K562 (cell line): Measurements from ENCODE around the gene CBFA2T3. TPM values are rescaled to one million over a fixed set of nuclear protein-coding genes. Genes with fewer than 3 reads are reported as not detected.
A peak's percentile ranks its signal among the peaks of the same experiment; 100 is the strongest.

Experiments used
- CLOCK ChIP-seq: fragments of 250-450 bp; sonication (Bioruptor Pico); IDR thresholded peaks from 2 replicates; pipeline ENCODE4 v1.4.0; 2020; ENCODE audit warnings: mild to moderate bottlenecking, moderate library complexity, borderline replicate concordance
- E2F3 ChIP-seq: fragments of 250-450 bp; sonication (Bioruptor Pico); IDR thresholded peaks from 2 replicates; pipeline ENCODE4 v1.4.0; 2020; ENCODE audit warnings: mild to moderate bottlenecking
- FOXJ3 ChIP-seq: sonication (generic); formaldehyde crosslinking; IDR thresholded peaks from 2 replicates; pipeline ENCODE4 v1.4.0; 2020; ENCODE audit warnings: mild to moderate bottlenecking, missing genetic modification reagents
- MAFF ChIP-seq: IDR thresholded peaks from 2 replicates; pipeline ENCODE4 v1.6.1; 2012; ENCODE audit warnings: low read length, improper control_type of control experiment
- NR2C2 ChIP-seq, 2 experiments: fragments of 200-800 bp in 1 of 2; sonication (Bioruptor generic) in 1 of 2; sonication (generic) in 1 of 2; formaldehyde crosslinking in 1 of 2; IDR thresholded peaks; 2 replicates each; pipeline versions ENCODE4 v1.6.1 to v1.8.0; 2016 to 2022; ENCODE audit warnings: mild to moderate bottlenecking in 1 of 2, missing compliant biosample characterization in 1 of 2, missing genetic modification characterization in 1 of 2, missing genetic modification reagents in 1 of 2
- PTBP1 ChIP-seq: fragments of 200-400 bp; formaldehyde crosslinking; IDR thresholded peaks from 2 replicates; pipeline ENCODE4 v1.6.1; 2017; ENCODE audit warnings: low read depth, low read length
- RAD21 ChIP-seq, 2 experiments: fragments of 250-450 bp in 1 of 2; fragments of 450-650 bp in 1 of 2; sonication (Bioruptor Pico) in 1 of 2; formaldehyde crosslinking in 1 of 2; IDR thresholded peaks in 1 of 2; conservative IDR thresholded peaks in 1 of 2; 2 replicates each; pipeline versions ENCODE4 v1.4.0 to v1.8.0; 2020 to 2022; ENCODE audit warnings: mild to moderate bottlenecking in 2 of 2, moderate library complexity in 1 of 2
- RBM39 ChIP-seq: fragments of 200-400 bp; formaldehyde crosslinking; optimal IDR thresholded peaks from 2 replicates; pipeline ENCODE3; 2018; ENCODE audit warnings: low read depth, low read length
- SAP30 ChIP-seq: fragments of 200-600 bp; sonication (generic); IDR thresholded peaks from 2 replicates; pipeline ENCODE4 v1.6.1; 2012; ENCODE audit warnings: borderline replicate concordance, low read depth, mild to moderate bottlenecking, moderate library complexity, low read length, control low read depth, inconsistent platforms; ENCODE audit not compliant: insufficient read depth, poor library complexity, severe bottlenecking
- SP2 ChIP-seq: IDR thresholded peaks from 2 replicates; pipeline ENCODE4 v1.6.1; 2011; ENCODE audit warnings: mild to moderate bottlenecking, low read depth, low read length, moderate library complexity; ENCODE audit not compliant: poor library complexity, severe bottlenecking; ENCODE audit errors: extremely low read depth
- ZBTB7A ChIP-seq: IDR thresholded peaks from 2 replicates; pipeline ENCODE4 v1.6.1; 2011; ENCODE audit warnings: low read depth, mild to moderate bottlenecking, low read length, moderate library complexity, borderline replicate concordance; ENCODE audit not compliant: control insufficient read depth
- ZFPM2 ChIP-seq: fragments of 250-450 bp; sonication (Bioruptor Pico); IDR thresholded peaks from 2 replicates; pipeline ENCODE4 v1.5.1; 2022; ENCODE audit warnings: mild to moderate bottlenecking
- ZNF311 ChIP-seq: fragments of 250-450 bp; sonication (Bioruptor Pico); IDR thresholded peaks from 2 replicates; pipeline ENCODE4 v1.4.0; 2020; ENCODE audit warnings: mild to moderate bottlenecking, moderate library complexity
- ZNF639 ChIP-seq, 2 experiments: fragments of 200-800 bp in 1 of 2; sonication (Bioruptor generic) in 1 of 2; sonication (generic) in 1 of 2; formaldehyde crosslinking in 1 of 2; IDR thresholded peaks in 1 of 2; conservative IDR thresholded peaks in 1 of 2; 2 replicates each; pipeline versions ENCODE4 v1.5.0 to v1.6.1; 2016 to 2020; ENCODE audit warnings: missing compliant biosample characterization in 1 of 2, missing genetic modification characterization in 1 of 2, missing genetic modification reagents in 1 of 2
- ZNF830 ChIP-seq: fragments of 250-450 bp; sonication (Bioruptor Pico); IDR thresholded peaks from 2 replicates; pipeline ENCODE4 v1.5.0; 2021; ENCODE audit warnings: mild to moderate bottlenecking
- polyA plus RNA-seq, 8 experiments: library from polyadenylated mRNA; depleted of rRNA in 4 of 8; stranded (reverse) in 5 of 8; unstranded in 3 of 8; fragments of >200 nt; fragmentation: Nextera tagmentation in 2 of 8; fragmentation: Illumina TruSeq in 1 of 8; extraction: Ambion mirVana in 2 of 8; extraction: Trizol in 1 of 8; gene quantifications; 2 replicates each; pipeline versions ENCODE4 v1.2.1 to v1.2.3, GENCODE V29; 2011 to 2014; ENCODE audit warnings: inconsistent platforms in 1 of 8, missing spikeins in 1 of 8
- total RNA-seq, 7 experiments: library from RNA; depleted of rRNA in 6 of 7; stranded (reverse); fragments of >200 nt in 6 of 7; fragmentation: Illumina TruSeq in 2 of 7; extraction: Trizol in 2 of 7; gene quantifications; 2 replicates each; pipeline versions ENCODE4 v1.2.1 to v1.2.3, GENCODE V29; 2011 to 2021; ENCODE audit warnings: low replicate concordance in 1 of 7
- TF ChIP-seq, protein P1 (sequence below): sonication (generic); formaldehyde crosslinking; IDR thresholded peaks from 2 replicates; pipeline ENCODE4 v1.8.0; 2023; ENCODE audit warnings: missing genetic modification reagents, mild to moderate bottlenecking, borderline replicate concordance

CBFA2T3 gene
- total and polyA plus RNA-seq, 9 of the 15 experiments (the other 6 are each of a cell fraction or from before 2014, with no cell fraction given) = 2.3 to 145 (median 6.7) TPM

DNA sequence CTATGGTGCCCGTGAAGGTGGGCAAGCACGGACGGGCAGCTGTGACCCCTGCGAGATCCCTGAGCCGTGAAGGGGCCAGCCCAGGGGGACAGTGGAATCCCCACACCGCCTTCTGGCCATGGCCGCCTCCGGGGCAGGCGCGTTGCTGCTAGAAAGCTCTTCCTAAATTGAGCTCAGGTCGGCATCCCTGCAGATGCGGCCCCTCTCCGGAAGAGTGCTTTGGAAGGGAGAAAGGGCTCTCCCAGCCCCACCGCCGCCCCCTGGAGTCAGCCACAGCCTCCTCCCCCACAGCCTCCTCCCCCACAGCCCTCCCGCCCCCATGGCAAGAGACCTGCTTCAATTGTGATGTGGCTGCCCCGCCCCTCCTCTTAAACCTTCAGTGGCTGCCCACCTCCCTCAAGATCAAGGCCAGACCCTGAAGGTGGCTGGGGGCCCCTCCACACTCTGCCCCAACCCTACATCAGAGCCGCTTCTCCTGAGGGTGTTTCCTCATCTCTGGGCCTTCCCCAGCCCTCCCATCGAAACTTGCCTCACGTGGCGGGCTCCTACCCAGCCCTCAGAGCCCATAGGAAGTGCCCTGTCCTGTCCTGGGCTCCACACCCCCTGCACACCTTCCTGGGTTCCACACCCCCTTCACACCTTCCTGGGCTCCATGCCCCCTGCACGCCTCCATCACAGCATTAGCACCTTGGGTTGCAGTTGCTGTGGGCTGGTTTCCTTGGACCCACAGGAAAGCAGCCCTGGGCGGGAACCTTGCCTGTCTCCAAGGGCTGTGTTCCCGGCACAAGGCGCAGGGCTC, 5.5 kb upstream of the CBFA2T3 start (continued):
- TF ChIP-seq CLOCK (CRISPR knock-in tag) (no peak), FOXJ3 (CRISPR knock-in tag) (no peak), ZBTB7A (peak; percentile 85; the same call in 1 of the 2 replicates), SAP30 (no peak), ZNF830 (no peak), PTBP1 (no peak), RBM39 (no peak), SP2 (no peak), NR2C2 (CRISPR knock-in tag; IDR thresholded peaks at IDR 0.05) (no peak), NR2C2 (tag; IDR thresholded peaks at IDR 0.05) (no peak), E2F3 (CRISPR knock-in tag) (no peak), MAFF (no peak), ZNF311 (CRISPR knock-in tag) (peak; percentile 72), RAD21 (CRISPR knock-in tag; conservative IDR thresholded peaks at IDR 0.05 in 1 of 2, IDR thresholded peaks at IDR 0.05 in 1 of 2) (peak in 1 of 2 experiments; percentile 2; a peak in 1 of 4 replicates), ZNF639 (CRISPR knock-in tag; conservative IDR thresholded peaks at IDR 0.05 in 1 of 2, IDR thresholded peaks at IDR 0.05 in 1 of 2) (no peak), ZFPM2 (no peak)
- TF ChIP-seq, protein P1, sequence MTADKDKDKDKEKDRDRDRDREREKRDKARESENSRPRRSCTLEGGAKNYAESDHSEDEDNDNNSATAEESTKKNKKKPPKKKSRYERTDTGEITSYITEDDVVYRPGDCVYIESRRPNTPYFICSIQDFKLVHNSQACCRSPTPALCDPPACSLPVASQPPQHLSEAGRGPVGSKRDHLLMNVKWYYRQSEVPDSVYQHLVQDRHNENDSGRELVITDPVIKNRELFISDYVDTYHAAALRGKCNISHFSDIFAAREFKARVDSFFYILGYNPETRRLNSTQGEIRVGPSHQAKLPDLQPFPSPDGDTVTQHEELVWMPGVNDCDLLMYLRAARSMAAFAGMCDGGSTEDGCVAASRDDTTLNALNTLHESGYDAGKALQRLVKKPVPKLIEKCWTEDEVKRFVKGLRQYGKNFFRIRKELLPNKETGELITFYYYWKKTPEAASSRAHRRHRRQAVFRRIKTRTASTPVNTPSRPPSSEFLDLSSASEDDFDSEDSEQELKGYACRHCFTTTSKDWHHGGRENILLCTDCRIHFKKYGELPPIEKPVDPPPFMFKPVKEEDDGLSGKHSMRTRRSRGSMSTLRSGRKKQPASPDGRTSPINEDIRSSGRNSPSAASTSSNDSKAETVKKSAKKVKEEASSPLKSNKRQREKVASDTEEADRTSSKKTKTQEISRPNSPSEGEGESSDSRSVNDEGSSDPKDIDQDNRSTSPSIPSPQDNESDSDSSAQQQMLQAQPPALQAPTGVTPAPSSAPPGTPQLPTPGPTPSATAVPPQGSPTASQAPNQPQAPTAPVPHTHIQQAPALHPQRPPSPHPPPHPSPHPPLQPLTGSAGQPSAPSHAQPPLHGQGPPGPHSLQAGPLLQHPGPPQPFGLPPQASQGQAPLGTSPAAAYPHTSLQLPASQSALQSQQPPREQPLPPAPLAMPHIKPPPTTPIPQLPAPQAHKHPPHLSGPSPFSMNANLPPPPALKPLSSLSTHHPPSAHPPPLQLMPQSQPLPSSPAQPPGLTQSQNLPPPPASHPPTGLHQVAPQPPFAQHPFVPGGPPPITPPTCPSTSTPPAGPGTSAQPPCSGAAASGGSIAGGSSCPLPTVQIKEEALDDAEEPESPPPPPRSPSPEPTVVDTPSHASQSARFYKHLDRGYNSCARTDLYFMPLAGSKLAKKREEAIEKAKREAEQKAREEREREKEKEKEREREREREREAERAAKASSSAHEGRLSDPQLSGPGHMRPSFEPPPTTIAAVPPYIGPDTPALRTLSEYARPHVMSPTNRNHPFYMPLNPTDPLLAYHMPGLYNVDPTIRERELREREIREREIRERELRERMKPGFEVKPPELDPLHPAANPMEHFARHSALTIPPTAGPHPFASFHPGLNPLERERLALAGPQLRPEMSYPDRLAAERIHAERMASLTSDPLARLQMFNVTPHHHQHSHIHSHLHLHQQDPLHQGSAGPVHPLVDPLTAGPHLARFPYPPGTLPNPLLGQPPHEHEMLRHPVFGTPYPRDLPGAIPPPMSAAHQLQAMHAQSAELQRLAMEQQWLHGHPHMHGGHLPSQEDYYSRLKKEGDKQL = no peak
